Cardiac fibroblast (primary cell): Measurements from ENCODE around the gene HOXB9.

Source experiments
- DNase-seq, 2 donors: peaks; one replicate each; pipeline versions ENCODE4 v3.0.0 to v3.0.0-alpha.2; 2010; ENCODE audit warnings: low read depth in 2 of 2
- H3K4me3 ChIP-seq, 2 donors: replicated peaks in 1 of 2; 1 replicate in 1 of 2; 2 replicates in 1 of 2; pipeline ENCODE4 v1.5.1; 2011; ENCODE audit warnings: low read depth in 2 of 2, low read length in 2 of 2, mild to moderate bottlenecking in 2 of 2, moderate library complexity in 1 of 2
- TF ChIP-seq, protein P1 (sequence below): IDR thresholded peaks from one replicate; pipeline ENCODE4 v1.5.1; 2011; ENCODE audit warnings: low read depth, mild to moderate bottlenecking, low read length, inconsistent platforms

The HOXB9 gene

DNA sequence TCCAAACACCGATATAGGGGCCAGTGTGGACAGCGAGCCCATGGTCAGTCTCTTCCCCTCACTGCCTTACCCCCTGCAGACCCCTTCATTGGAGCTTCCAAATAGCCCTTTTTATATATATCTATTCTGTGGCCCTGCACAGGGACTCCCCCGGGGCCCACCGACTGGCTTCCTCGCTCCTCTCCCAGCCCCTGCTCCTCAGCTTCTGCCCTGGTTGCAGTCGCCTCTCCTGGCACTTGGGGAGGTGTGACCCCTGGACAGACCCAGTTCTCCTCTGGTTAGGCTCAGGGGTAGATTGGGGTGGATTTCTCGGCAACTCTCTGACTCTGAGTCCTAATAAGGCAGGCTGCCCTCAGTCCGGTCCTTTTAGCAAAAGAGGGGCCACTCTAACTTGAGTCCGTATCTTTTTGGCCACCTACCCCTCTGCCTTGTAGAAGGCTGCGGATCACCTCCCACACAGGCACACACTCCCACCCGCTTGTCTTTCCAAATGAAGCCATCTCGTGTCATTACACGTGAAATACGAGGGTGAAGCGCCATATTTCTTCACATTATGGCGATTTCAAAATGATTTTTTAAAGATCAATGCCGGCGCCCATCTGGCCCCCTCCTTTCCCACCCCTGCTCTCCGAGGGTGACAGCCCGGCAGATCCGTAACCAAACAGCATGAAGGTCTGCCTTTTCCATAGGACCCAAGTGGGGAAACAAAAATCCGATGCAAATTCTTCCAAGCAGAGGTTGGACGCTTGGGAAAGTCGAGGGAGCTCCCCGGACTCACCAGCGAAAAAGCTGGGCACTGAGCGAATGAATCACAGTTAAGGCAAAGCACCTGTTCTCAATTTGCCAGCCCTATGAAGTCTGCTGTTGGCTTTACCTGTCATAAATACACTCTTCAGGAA lies 1.7 kb upstream of the HOXB9 start:
- TF ChIP-seq, protein P1, sequence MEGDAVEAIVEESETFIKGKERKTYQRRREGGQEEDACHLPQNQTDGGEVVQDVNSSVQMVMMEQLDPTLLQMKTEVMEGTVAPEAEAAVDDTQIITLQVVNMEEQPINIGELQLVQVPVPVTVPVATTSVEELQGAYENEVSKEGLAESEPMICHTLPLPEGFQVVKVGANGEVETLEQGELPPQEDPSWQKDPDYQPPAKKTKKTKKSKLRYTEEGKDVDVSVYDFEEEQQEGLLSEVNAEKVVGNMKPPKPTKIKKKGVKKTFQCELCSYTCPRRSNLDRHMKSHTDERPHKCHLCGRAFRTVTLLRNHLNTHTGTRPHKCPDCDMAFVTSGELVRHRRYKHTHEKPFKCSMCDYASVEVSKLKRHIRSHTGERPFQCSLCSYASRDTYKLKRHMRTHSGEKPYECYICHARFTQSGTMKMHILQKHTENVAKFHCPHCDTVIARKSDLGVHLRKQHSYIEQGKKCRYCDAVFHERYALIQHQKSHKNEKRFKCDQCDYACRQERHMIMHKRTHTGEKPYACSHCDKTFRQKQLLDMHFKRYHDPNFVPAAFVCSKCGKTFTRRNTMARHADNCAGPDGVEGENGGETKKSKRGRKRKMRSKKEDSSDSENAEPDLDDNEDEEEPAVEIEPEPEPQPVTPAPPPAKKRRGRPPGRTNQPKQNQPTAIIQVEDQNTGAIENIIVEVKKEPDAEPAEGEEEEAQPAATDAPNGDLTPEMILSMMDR, result no peak
- DNase-seq, result no peak
- no peak overlapping the region for H3K4me3 ChIP-seq

DNA sequence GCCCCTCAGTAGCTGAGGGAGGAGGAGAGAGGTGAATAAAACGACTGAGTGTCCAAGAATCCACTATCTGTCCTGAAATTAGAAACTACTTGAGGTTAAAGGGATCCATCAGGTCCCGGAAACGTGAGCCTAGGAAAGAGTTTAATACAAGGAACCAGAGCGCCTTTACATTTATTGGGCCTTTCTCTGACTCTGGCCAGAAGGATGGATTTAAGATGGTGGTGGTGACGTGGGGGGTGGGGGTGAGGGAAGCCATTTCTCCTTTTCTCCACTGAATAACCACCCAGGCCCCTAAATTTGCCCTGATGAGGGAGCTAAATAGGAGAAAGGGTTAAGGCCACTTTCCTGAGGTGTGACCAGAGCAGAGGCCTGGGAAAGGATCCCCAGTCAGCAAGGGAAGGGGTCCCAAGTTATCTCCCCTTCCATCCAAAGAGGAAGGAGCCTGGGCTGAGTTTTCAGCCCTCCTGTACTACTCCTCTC lies 1.0 kb upstream of the HOXB9 start:
- TF ChIP-seq, protein P1, result no peak
- no peak for DNase-seq
- H3K4me3 ChIP-seq, result no peak overlapping the region

DNA sequence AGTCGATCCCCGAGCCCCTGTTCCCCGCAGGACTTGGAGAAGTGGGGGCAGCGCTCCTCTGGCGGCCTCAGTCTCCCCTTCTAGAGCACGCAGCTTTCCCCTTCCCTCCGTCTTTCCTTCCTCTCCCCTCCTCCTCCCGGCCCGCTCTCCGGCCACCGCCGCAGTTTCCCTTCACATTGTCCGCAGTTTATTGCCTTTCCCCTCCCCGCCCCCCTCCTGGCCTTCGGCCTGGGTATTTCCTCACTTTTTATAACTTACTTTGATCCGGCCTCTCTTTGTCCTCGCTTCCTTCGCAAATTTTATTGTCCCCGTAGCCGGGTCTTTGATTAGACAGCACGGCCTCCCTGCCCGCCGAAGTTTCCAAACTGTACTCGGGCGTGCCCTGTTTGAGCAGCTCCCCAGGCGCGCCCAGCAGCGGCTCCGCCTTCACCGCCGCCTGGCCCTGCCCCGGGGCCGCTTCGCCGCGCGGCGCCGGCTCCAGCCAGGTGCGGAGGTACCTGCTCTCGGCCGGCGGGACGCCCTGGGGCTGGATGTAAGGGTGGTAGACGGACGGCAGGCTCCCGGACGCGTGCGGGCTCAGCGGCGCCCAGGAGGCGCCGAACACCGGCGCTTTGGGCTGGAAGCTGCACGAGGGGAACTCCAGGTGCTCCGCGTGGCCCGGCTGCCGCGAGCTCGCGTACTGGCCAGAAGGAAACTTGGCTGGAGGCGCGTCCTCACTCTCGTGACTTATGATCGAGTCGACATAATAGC lies 488 bp downstream of the HOXB9 start:
- TF ChIP-seq, protein P1, result no peak
- peak overlapping the region; percentile 7 to 27 for H3K4me3 ChIP-seq
- no peak for DNase-seq

GRCh38 chr17:48624544-48625494 lies 1.3 kb downstream of the HOXB9 start:
- no peak for DNase-seq
- peak overlapping the region in 1 of 2 donors; percentile 27 for H3K4me3 ChIP-seq
- TF ChIP-seq, protein P1, result no peak

DNA sequence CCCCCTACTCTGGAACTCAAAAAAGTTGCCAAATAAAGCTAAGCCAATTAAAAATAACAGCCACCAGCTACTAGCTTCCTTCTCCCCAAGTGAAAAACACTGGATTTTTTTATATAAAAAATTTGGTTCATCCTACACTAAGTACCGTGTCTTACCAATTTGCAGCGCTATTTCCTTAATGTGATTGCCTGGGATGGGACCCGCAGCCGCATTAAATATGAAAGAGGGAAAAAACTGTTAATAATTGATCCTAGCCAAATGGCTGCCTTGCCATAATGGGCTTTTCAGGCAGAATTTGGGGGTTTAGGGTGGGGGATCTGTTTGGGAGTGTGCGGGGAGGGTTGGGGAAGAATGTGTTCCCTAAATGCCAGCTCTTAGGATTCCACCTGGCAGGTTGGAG lies 2.0 kb downstream of the HOXB9 start:
- H3K4me3 ChIP-seq, result no peak overlapping the region
- TF ChIP-seq, protein P1, result no peak
- no peak for DNase-seq

- no peak overlapping the region for H3K4me3 ChIP-seq
- DNase-seq, result no peak
- TF ChIP-seq, protein P1, result no peak
Observed at GRCh38 chr17:48623583-48623982, 2.6 kb downstream of the HOXB9 start.
